Muscle layer of duodenum (tissue), 2 donors: ENCODE data around the gene CPSF4.
"Not testable (repeated sequence)": the region's sequence is repeated elsewhere in the genome, so short reads cannot be mapped to it uniquely, and the experiment has no call there.

Experiments
- H3K27ac ChIP-seq: one replicate; pipeline ENCODE4 v1.7.0; 2013; ENCODE audit warnings: mild to moderate bottlenecking, low read length
- H3K27me3 ChIP-seq: one replicate; pipeline ENCODE4 v1.7.0; 2013; ENCODE audit warnings: low read depth, mild to moderate bottlenecking, control low read depth, low read length
- H3K36me3 ChIP-seq, 2 donors: one replicate each; pipeline ENCODE4 v1.7.0; 2013; ENCODE audit warnings: low read length in 2 of 2, control low read depth in 1 of 2, mild to moderate bottlenecking in 1 of 2; ENCODE audit not compliant: insufficient read depth in 2 of 2, control insufficient read depth in 1 of 2
- H3K4me1 ChIP-seq, 2 donors: one replicate each; pipeline ENCODE4 v1.7.0; 2013; ENCODE audit warnings: low read length in 2 of 2, mild to moderate bottlenecking in 2 of 2, control low read depth in 1 of 2, moderate library complexity in 1 of 2; ENCODE audit not compliant: insufficient read depth in 2 of 2, control insufficient read depth in 1 of 2
- H3K4me3 ChIP-seq, 2 donors: one replicate each; pipeline ENCODE4 v1.7.0; 2013; ENCODE audit warnings: low read length in 2 of 2, low read depth in 1 of 2, mild to moderate bottlenecking in 1 of 2
- H3K9me3 ChIP-seq, 2 donors: one replicate each; pipeline ENCODE4 v1.7.0; 2013; ENCODE audit warnings: low read length in 2 of 2, control low read depth in 1 of 2, mild to moderate bottlenecking in 1 of 2; ENCODE audit not compliant: control insufficient read depth in 1 of 2
- donor health status: healthy.

Gene CPSF4

DNA sequence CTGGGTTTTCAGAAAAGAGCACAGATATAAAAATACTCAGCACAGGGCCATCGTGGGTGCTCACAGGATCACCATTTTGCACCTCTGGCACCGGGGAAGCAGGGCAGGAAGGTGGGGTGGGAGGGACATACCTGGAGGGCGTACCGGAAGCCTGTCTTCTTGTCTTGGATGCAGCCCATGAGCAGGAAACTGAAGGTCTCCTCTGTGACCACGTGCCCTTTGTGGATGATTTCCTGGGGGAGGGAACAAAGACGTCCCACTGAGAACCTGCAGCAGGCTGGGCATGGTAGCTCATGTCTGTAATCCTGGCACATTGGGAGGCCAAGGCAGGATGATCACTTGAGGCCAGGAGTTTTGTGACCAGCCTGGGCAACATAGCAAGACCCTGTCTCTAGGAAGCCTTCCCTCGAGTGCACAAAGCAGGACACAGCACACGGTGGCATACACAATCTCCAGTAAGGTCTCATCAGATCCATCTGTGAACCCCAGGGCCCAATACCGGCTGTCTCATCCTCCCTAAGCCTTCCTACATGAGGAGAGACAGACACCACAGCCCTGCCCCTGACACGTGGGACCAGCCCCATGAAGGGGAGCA, 9.7 kb upstream of the CPSF4 start:
- Histone ChIP-seq H3K27ac (no peak overlapping the region), H3K9me3 (no peaks in the 10 kb centered on the region), H3K36me3 (peaks cover 31 to 56% of the 10 kb centered on the region in 2 donors), H3K27me3 (no peaks in the 10 kb centered on the region), H3K4me1 (no peaks in the 10 kb centered on the region), H3K4me3 (no peak overlapping the region)

DNA sequence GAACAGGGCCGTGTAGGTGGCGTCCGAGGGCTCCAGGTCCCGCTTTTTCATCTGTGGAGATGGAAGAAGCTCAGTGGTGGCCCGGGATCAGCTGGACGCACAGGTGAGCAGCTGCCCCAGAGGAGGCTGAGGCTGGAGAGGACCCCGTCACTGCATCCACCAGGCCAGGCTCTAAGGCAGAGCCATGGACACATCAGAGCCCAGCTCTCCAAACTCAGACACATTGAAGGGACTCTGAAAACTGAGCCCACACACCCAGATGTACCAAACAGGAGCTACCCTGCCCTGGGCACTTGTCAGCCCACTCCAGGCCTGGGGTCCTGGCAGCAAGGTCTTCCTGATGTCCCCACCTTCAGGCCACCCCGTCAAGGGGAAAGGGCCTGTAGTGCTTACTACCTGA, 9.0 kb upstream of the CPSF4 start:
- H3K27ac ChIP-seq: no peak overlapping the region
- H3K27me3 ChIP-seq: no peaks in the 10 kb centered on the region
- H3K4me3 ChIP-seq: no peak overlapping the region
- H3K9me3 ChIP-seq: no peaks in the 10 kb centered on the region
- H3K36me3 ChIP-seq: peaks cover 30 to 52% of the 10 kb centered on the region in 2 donors
- H3K4me1 ChIP-seq: no peaks in the 10 kb centered on the region

DNA sequence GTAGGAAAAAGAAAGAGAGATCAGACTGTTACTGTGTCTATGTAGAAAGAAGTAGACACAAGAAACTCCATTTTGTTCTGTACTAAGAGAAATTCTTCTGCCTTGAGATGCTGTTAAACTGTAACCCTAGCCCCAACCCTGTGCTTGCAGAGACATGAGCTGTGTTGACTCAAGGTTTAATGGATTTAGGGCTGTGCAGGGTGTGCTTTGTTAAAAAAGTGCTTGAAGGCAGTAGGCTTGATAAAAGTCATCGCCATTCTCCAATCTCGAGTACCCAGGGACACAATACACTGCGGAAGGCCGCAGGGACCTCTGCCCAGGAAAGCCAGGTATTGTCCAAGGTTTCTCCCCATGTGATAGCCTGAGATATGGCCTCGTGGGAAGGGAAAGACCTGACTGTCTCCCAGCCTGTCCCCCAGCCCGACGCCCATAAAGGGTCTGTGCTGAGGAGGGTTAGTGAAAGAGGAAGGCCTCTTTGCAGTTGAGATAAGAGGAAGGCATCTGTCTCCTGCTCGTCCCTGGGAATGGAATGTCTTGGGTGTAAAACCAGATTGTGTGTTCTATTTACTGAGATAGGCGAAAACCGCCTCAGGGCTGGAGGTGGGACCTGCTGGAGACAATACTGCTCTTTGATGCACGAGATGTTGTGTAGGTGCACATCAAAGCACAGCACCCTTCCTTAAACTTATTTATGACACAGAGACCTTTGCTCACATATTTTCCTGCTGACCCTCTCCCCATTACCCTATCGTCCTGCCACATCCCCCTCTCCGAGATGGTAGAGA, 6.8 kb upstream of the CPSF4 start:
- H3K4me3 ChIP-seq, H3K27me3 ChIP-seq, H3K9me3 ChIP-seq, H3K27ac ChIP-seq, H3K4me1 ChIP-seq: not testable (repeated sequence)
- H3K36me3 ChIP-seq: peaks cover 28 to 46% of the 10 kb centered on the region in 2 donors

DNA sequence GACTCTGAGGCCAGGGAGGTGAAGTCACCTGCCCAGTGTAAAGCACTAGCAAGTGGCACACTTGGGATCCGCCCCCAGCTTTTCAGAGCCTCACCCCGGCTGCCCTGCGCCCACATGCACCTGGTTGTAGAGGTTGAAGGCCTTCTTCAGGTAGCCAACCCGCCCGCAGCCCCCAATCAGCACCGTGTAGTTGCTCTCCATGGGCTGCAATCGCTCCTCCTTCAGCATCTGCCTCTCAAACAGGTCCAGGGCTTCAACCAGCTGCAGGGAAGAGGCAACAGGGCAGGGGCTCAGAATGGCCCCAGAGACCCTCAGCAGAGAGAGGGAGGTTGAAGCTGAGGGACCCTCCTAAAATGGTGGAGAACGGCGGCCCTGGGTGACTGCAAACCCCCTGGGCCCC, 5.6 kb upstream of the CPSF4 start:
- no peak overlapping the region for H3K27ac ChIP-seq
- H3K36me3 ChIP-seq: peaks cover 28 to 46% of the 10 kb centered on the region in 2 donors
- H3K4me1 ChIP-seq: peaks cover 0 to 10% of the 10 kb centered on the region in 2 donors

DNA sequence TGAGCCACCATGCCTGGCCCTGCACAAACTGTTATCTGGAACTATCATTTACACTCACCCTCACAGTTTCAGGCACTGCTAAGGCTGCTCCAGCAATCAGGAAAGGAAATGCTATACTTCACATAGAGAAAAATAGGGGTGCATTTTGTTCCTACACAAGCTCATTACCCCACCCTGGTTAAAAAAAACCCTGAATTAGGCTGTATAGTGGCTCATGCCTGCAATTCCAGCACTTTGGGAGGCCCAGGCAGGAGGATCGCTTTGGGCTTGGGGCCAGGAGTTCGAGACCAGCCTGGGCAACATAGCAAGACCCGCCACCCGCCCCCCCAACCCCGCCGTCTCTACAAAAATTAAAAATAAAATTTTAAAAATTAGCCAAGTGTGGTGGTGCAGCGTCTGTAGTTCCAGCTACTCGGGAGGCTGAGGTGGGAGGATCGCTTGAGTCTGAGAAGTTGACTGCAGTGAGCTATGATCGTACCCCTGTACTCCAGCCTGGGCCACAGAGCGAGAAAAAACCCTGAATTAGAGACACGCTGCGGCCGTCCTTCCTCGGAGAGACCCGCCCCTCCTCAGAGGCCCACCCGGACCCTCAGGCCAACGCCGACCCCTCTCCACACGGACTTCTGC, 684 bp upstream of the CPSF4 start:
- Histone ChIP-seq H3K4me1 (peaks cover 10 to 33% of the 10 kb centered on the region in 2 donors), H3K9me3 (no peaks in the 10 kb centered on the region), H3K27me3 (no peaks in the 10 kb centered on the region), H3K36me3 (peaks cover 11 to 14% of the 10 kb centered on the region in 2 donors), H3K4me3 (peak overlapping the region; percentile 68 to 97), H3K27ac (no peak overlapping the region)

More for the DNA sequence above, 5.6 kb upstream of the CPSF4 start:
- Histone ChIP-seq H3K9me3 (no peaks in the 10 kb centered on the region), H3K4me3 (no peak overlapping the region), H3K27me3 (no peaks in the 10 kb centered on the region)

DNA sequence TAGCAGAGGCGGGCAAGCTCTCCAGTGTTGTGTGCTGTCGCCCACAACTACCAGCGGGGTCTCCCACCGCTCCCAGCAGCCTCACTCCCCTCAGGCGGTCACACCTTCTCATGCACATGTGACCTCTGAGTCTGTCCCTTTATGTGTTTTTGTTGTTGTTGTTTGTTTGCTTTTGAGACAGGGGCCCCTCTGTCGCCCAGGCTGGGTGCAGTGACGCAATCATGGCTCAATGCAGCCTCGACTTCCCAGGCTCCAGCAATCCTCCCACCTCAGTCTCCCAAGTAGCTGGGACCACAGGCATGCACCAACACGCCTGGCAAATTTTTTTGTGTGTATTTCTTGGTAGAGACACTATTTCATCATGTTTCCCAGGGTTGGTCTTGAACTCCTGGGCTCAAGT, 1.5 kb downstream of the CPSF4 start:
- Histone ChIP-seq H3K9me3 (no peaks in the 10 kb centered on the region), H3K4me1 (peaks cover 10 to 33% of the 10 kb centered on the region in 2 donors), H3K27ac (no peak overlapping the region), H3K27me3 (no peaks in the 10 kb centered on the region), H3K36me3 (peaks cover 5 to 9% of the 10 kb centered on the region in 2 donors), H3K4me3 (peak overlapping the region; percentile 78 to 97)

DNA sequence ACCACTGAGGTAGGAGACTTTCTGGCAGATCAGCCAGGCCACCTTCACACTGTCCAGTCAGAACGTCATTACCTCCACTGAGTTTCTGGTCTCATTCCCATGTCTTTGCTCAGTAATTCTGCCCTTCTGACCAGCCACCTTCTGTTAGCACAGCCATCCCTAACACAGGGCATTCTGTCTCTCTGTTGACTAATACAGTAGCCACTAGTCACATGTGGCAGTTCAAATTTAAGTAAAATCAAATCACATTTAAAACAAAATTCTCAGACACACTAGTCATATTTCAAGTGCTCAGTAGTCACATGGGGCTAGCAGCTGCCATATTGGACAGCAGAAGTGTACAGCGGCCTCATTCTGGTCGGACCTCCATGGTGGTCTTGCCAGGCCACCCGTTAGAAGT, 7.4 kb downstream of the CPSF4 start:
- Histone ChIP-seq H3K4me3 (no peak overlapping the region), H3K4me1 (peaks cover 0 to 9% of the 10 kb centered on the region in 2 donors), H3K27ac (no peak overlapping the region), H3K27me3 (no peaks in the 10 kb centered on the region), H3K9me3 (no peaks in the 10 kb centered on the region), H3K36me3 (peaks cover 42 to 53% of the 10 kb centered on the region in 2 donors)

DNA sequence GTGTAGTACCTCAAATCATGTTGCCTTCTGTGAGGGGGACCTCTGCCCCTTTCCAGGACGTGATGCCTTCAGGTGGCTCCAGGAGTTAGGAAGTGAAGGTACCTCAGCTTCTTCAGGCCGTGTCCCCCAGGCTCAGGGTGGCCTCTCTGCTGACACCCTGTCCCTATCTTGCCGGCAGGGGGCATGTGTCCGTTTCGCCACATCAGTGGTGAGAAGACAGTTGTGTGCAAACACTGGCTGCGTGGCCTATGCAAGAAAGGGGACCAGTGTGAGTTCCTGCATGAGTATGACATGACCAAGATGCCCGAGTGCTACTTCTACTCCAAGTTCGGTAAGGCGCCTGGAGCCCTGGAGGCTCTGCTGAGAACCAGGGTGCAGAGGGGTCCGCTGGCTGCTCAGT, 9.2 kb downstream of the CPSF4 start:
- H3K4me3 ChIP-seq: no peak overlapping the region
- H3K4me1 ChIP-seq: no peaks in the 10 kb centered on the region
- H3K36me3 ChIP-seq: peaks cover 51 to 69% of the 10 kb centered on the region in 2 donors
- H3K27me3 ChIP-seq: no peaks in the 10 kb centered on the region
- H3K27ac ChIP-seq: no peak overlapping the region
- H3K9me3 ChIP-seq: no peaks in the 10 kb centered on the region

DNA sequence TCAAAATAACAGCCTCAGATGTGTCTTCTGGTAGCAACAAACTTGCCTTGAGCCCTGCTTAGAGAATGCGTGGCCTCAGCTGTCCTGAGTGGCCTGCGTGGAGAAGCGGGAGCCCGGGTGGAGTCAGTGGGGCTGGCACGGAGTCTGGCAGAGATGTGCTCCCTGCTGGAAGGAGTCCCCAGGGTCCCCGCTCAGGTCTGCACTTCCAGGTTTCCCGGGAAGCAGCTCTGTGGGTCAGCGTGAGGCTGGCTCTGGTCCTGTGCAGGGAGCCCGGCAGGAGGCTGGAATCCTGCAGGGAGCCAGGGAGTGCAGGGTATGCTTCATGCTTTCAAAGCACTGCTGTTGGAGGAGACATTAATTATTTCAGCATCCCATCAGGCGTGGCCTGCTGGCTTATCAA, 10.1 kb downstream of the CPSF4 start:
- Histone ChIP-seq H3K36me3 (peaks cover 54 to 78% of the 10 kb centered on the region in 2 donors), H3K27ac (no peak overlapping the region), H3K4me3 (no peak overlapping the region)

DNA sequence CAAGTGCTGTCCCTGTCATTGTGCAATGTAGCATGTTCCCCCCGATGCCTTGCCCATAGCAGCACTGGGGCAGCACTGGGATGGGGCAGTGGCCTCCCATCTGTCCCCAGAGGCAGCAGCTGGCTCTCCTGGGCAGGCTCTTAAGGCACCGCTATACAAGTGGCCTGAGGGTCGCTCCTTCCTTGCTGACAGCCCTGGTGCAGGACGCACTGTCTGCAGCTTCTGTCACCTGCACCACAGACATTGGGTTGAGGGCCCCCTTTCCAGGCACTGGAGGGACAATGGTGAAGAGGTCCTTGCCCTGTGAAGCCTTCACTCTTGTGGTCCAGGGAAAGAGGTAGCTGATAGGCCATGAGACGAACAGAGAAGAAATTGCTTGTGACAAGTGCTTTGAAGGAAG, 10.6 kb downstream of the CPSF4 start:
- Histone ChIP-seq H3K9me3 (no peaks in the 10 kb centered on the region), H3K27ac (no peak overlapping the region), H3K27me3 (no peaks in the 10 kb centered on the region), H3K36me3 (peaks cover 59 to 82% of the 10 kb centered on the region in 2 donors), H3K4me3 (no peak overlapping the region), H3K4me1 (no peaks in the 10 kb centered on the region)

More for the DNA sequence above, 10.1 kb downstream of the CPSF4 start:
- H3K9me3 ChIP-seq: no peaks in the 10 kb centered on the region
- no peaks in the 10 kb centered on the region for H3K27me3 ChIP-seq
- H3K4me1 ChIP-seq: no peaks in the 10 kb centered on the region

DNA sequence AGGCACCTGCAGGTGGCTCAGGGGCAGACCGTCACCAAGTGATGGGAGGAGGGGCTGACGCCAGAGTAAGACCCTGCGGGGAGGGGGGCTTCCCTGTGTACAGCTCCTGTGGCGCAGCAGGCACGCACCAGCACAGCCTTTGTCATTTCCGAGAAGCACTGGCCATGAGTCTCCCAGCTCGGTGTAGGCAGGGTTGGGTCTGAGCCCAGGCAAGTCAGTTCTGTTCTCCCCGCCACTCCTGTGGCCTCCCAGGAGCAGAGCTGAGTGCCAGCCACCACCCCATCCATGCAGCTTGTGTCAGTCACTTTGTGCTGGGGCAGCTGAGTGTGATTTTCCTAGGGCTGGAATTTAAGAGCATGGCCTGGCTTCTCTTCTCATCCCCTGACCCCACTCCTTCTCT, 13.2 kb downstream of the CPSF4 start:
- no peak overlapping the region for H3K27ac ChIP-seq
- H3K4me3 ChIP-seq: no peak overlapping the region
- peaks cover 66 to 86% of the 10 kb centered on the region in 2 donors for H3K36me3 ChIP-seq

More for the DNA sequence above, 13.2 kb downstream of the CPSF4 start:
- Histone ChIP-seq H3K27me3 (no peaks in the 10 kb centered on the region), H3K4me1 (no peaks in the 10 kb centered on the region), H3K9me3 (no peaks in the 10 kb centered on the region)
